Loucy (cell line): ENCODE measurements around the gene COL23A1.

Experiments used
- H2AFZ ChIP-seq: fragments of 200-600 bp; sonication (generic); 2 replicates; pipeline ENCODE4 v1.6.0; 2016; ENCODE audit warnings: antibody characterized with exemption, mild to moderate bottlenecking, low read length, moderate library complexity
- H3F3A ChIP-seq: fragments of 200-600 bp; 2 replicates; pipeline ENCODE4 v1.6.0; 2016; ENCODE audit warnings: antibody characterized with exemption, low read depth, mild to moderate bottlenecking
- H3K27me3 ChIP-seq: fragments of 200-600 bp; sonication (generic); 2 replicates; pipeline ENCODE4 v1.6.1; 2014; ENCODE audit warnings: low read length, mild to moderate bottlenecking; ENCODE audit not compliant: insufficient read depth, poor library complexity, severe bottlenecking
- H3K36me3 ChIP-seq: fragments of 200-600 bp; sonication (generic); 2 replicates; pipeline ENCODE4 v1.6.1; 2016; ENCODE audit warnings: low read length; ENCODE audit not compliant: insufficient read depth
- H3K4me1 ChIP-seq: fragments of 200-600 bp; sonication (generic); 2 replicates; pipeline ENCODE4 v1.5.1; 2014; ENCODE audit warnings: low read length, mild to moderate bottlenecking; ENCODE audit not compliant: insufficient read depth, poor library complexity, severe bottlenecking
- H3K4me2 ChIP-seq: fragments of 200-600 bp; sonication (generic); 2 replicates; pipeline ENCODE4 v1.6.0; 2014; ENCODE audit warnings: antibody characterized with exemption, low read length, low read depth, mild to moderate bottlenecking; ENCODE audit not compliant: poor library complexity, severe bottlenecking
- H3K4me3 ChIP-seq: fragments of 200-600 bp; sonication (generic); 2 replicates; pipeline ENCODE4 v1.5.1; 2014; ENCODE audit warnings: low read length, mild to moderate bottlenecking, mixed read lengths; ENCODE audit not compliant: poor library complexity, severe bottlenecking
- H3K79me2 ChIP-seq: fragments of 200-600 bp; sonication (generic); 2 replicates; pipeline ENCODE4 v1.6.1; 2014; ENCODE audit warnings: low read length; ENCODE audit not compliant: insufficient read depth
- H3K9ac ChIP-seq: fragments of 200-600 bp; sonication (generic); 2 replicates; pipeline ENCODE4 v1.6.0; 2014; ENCODE audit warnings: mild to moderate bottlenecking, low read depth, low read length, moderate library complexity; ENCODE audit not compliant: poor library complexity, severe bottlenecking
- H3K9me2 ChIP-seq: fragments of 200-600 bp; sonication (generic); replicated peaks from 2 replicates; pipeline ENCODE4 v1.6.1; 2016; ENCODE audit warnings: low read depth, low read length, mixed read lengths
- H3K9me3 ChIP-seq: fragments of 200-600 bp; sonication (generic); 2 replicates; pipeline ENCODE4 v1.6.1; 2014; ENCODE audit warnings: mild to moderate bottlenecking, antibody characterized with exemption, low read length, low read depth; ENCODE audit not compliant: insufficient read depth
- H4K20me1 ChIP-seq: fragments of 200-600 bp; sonication (generic); 2 replicates; pipeline ENCODE4 v1.6.0; 2014; ENCODE audit warnings: antibody characterized with exemption, low read length, mild to moderate bottlenecking; ENCODE audit not compliant: insufficient read depth, poor library complexity, severe bottlenecking
- CTCF ChIP-seq: fragments of 200-600 bp; sonication (generic); conservative IDR thresholded peaks from 2 replicates; pipeline ENCODE4 v1.5.1; 2014; ENCODE audit warnings: mild to moderate bottlenecking, antibody characterized with exemption, low read length
- EZH2phosphoT487 ChIP-seq: fragments of 200-600 bp; IDR thresholded peaks from 2 replicates; pipeline ENCODE4 v1.6.1; 2018; ENCODE audit warnings: antibody characterized with exemption, mild to moderate bottlenecking, moderate library complexity, borderline replicate concordance

COL23A1 gene

GRCh38 chr5:178573216-178573615, 17.0 kb downstream of the COL23A1 start:
- H3K27me3 ChIP-seq: no peaks in the 10 kb centered on the region
- no peak for TF ChIP-seq EZH2phosphoT487
- no peak for TF ChIP-seq CTCF
- no peaks in the 10 kb centered on the region for H3K4me1 ChIP-seq
- H3K9me2 ChIP-seq: no peaks in the 10 kb centered on the region
- no peak overlapping the region for H2AFZ ChIP-seq
- no peaks in the 10 kb centered on the region for H3K79me2 ChIP-seq
- H3K4me3 ChIP-seq: no peak overlapping the region
- H3K9ac ChIP-seq: no peak overlapping the region
- H4K20me1 ChIP-seq: no peaks in the 10 kb centered on the region
- no peaks in the 10 kb centered on the region for H3F3A ChIP-seq
- H3K36me3 ChIP-seq: no peaks in the 10 kb centered on the region
- H3K9me3 ChIP-seq: no peaks in the 10 kb centered on the region
- no peak overlapping the region for H3K4me2 ChIP-seq

GRCh38 chr5:178572617-178573016, 17.6 kb downstream of the COL23A1 start:
- no peak overlapping the region for H3K4me3 ChIP-seq
- no peak overlapping the region for H2AFZ ChIP-seq
- H3F3A ChIP-seq: no peaks in the 10 kb centered on the region
- H3K4me2 ChIP-seq: no peak overlapping the region
- no peaks in the 10 kb centered on the region for H3K9me2 ChIP-seq
- TF ChIP-seq EZH2phosphoT487 (no peak), CTCF (no peak)
- H3K27me3 ChIP-seq: no peaks in the 10 kb centered on the region
- H3K4me1 ChIP-seq: no peaks in the 10 kb centered on the region
- no peaks in the 10 kb centered on the region for H4K20me1 ChIP-seq
- no peaks in the 10 kb centered on the region for H3K36me3 ChIP-seq
- no peaks in the 10 kb centered on the region for H3K79me2 ChIP-seq
- H3K9ac ChIP-seq: no peak overlapping the region
- H3K9me3 ChIP-seq: no peaks in the 10 kb centered on the region

GRCh38 chr5:178569485-178569884, 20.7 kb downstream of the COL23A1 start:
- no peaks in the 10 kb centered on the region for H3K36me3 ChIP-seq
- no peaks in the 10 kb centered on the region for H3K79me2 ChIP-seq
- H2AFZ ChIP-seq: no peak overlapping the region
- no peak overlapping the region for H3K4me3 ChIP-seq
- H3K4me2 ChIP-seq: no peak overlapping the region
- H3K9me3 ChIP-seq: no peaks in the 10 kb centered on the region
- H3F3A ChIP-seq: no peaks in the 10 kb centered on the region
- TF ChIP-seq CTCF (no peak), EZH2phosphoT487 (no peak)
- no peaks in the 10 kb centered on the region for H3K4me1 ChIP-seq
- no peaks in the 10 kb centered on the region for H4K20me1 ChIP-seq
- H3K9me2 ChIP-seq: no peaks in the 10 kb centered on the region
- no peak overlapping the region for H3K9ac ChIP-seq
- no peaks in the 10 kb centered on the region for H3K27me3 ChIP-seq
